Measurements from ENCODE around the gene CD59.

- TF ChIP-seq CTCF (IDR thresholded peaks at IDR 0.05; ENCODE audit: low read length) (no peak), EZH2 (optimal IDR thresholded peaks at IDR 0.05; ENCODE audit: low read depth, low read length) (no peak)
Measured at GRCh38 chr11:33733980-33734379, 2.2 kb downstream of the CD59 start.
